HG03354 (cell line): Measurements from ENCODE around the gene RNF123.

Experiments
- ATAC-seq: cut with Tn5 transposase; IDR thresholded peaks from one replicate; pipeline ENCODE4 v1.9.1; 2021; ENCODE audit warnings: mild to moderate bottlenecking; ENCODE audit not compliant: unreplicated experiment, poor library complexity, severe bottlenecking

RNF123 gene

DNA sequence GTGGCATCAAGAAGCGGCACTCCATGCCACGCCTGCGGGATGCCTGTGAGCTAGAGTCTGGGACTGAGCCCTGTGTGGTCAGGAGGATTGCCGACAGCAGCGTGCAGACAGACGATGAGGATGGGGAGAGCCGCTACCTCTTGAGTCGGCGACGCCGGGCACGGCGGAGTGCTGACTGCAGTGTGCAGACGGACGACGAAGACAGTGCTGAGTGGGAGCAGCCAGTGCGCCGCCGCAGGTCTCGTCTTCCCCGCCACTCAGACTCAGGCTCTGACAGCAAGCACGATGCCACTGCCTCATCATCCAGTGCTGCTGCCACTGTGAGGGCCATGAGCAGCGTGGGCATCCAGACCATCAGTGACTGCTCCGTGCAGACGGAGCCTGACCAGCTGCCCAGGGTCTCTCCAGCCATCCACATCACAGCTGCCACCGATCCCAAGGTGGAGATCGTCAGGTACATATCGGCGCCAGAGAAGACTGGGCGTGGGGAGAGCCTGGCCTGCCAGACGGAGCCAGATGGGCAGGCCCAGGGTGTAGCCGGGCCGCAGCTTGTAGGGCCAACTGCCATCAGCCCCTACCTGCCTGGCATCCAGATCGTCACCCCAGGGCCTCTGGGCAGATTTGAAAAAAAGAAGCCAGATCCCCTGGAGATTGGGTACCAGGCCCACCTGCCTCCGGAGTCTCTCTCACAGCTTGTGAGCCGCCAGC, 32.0 kb upstream of the RNF123 start:
- no peak for ATAC-seq

DNA sequence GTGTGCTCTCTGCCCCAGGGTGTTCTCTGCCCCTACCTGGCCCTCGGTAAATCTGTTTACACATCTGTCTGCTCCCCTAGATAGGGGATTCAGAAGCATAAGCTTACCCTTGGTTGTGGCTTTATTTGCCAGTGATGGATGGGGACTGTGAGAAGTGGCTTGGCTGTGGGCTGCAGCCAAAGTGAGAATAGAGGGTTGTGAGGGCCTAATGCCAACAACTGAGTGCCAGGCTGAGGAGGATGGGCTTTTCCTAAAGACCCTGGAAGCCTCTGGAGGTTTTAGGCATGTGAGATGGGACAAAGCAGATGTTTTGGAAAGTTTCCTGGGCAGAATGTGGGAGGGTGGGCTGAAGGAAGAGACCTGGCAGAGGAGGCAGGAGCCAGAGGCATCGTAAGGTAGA, 30.6 kb upstream of the RNF123 start:
- no peak for ATAC-seq

DNA sequence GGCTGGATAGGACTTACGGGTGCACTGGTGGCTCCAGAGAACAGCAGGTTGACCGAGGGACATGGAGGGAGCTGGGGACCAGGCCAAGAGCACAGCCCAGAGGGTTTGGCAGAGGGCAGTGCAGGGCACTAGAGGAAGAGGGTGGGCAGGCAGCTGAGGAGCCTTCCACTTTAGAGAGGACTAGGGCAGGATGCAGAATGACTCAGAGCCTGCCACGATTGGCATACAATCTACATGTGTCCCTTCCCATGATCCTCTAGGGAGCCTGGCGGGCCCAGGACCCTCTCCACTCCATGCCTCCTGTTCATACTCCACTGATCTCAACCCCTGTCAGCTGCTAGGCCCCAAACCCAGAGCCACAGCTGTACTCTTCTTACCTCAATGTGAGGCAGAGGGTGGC, 29.6 kb upstream of the RNF123 start:
- no peak for ATAC-seq

DNA sequence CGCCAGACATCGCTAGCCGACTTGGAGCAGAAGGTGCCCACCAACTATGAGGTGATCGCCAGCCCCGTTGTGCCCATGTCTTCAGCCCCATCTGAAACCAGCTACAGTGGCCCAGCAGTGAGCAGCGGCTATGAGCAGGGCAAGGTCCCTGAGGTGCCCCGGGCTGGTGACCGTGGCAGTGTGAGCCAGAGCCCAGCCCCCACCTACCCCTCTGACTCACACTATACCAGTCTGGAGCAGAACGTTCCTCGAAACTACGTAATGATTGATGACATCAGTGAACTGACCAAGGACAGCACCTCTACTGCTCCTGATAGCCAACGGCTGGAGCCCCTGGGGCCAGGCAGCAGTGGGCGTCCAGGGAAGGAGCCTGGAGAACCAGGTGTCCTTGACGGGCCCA, 28.1 kb upstream of the RNF123 start:
- ATAC-seq: no peak

DNA sequence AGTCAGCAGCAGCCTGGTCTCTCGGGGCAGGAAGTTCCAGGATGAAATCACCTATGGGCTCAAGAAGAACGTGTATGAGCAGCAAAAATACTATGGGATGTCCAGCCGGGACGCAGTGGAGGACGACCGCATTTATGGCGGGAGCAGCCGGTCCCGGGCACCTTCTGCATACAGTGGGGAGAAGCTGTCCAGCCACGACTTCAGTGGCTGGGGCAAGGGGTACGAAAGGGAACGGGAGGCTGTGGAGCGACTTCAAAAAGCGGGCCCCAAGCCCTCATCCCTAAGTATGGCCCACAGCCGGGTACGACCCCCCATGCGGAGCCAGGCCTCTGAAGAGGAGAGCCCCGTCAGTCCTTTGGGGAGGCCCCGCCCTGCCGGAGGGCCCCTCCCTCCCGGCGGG, 27.3 kb upstream of the RNF123 start:
- ATAC-seq: no peak

- ATAC-seq: no peak
These were observed 26.5 kb upstream of the RNF123 start for GRCh38 chr3:49662720-49663413.

DNA sequence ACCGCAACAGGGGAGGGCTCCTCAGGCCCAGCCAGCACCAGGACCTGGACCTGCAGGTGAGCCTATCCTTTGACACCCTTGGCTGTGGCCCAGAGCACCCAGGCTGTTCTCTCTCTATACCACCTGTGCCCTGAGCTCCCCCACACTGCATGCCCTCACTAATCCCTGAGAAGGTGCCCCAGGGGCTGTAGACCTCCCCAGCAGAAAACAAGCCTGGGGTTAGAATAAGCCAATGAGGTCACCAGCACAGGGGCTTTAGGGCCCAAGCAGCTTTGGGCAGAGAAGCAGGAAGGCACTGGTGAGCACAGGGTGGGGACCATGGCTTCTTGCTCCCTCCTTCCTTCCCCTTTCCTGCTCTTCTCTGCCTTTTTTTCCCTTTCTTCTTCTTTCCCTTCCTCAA, 25.5 kb upstream of the RNF123 start:
- no peak for ATAC-seq

DNA sequence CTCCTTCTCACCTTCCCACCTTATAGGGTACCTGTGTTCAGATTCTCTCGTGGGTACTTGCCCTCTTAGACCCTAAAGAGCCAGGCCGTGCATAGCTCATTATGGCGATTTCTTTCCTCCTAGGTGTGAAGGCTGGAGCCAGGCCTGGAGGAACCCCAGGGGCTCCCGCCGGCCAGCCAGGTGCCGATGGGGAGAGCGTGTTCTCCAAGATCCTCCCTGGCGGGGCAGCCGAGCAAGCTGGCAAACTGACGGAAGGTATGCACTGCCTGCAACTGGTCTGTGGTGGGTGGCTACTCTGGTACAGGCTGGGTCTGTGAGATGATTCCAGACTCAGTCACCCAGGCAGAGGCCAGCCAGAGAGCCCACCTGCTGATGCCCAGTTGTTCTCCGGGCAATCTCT, 25.1 kb upstream of the RNF123 start:
- ATAC-seq: no peak

DNA sequence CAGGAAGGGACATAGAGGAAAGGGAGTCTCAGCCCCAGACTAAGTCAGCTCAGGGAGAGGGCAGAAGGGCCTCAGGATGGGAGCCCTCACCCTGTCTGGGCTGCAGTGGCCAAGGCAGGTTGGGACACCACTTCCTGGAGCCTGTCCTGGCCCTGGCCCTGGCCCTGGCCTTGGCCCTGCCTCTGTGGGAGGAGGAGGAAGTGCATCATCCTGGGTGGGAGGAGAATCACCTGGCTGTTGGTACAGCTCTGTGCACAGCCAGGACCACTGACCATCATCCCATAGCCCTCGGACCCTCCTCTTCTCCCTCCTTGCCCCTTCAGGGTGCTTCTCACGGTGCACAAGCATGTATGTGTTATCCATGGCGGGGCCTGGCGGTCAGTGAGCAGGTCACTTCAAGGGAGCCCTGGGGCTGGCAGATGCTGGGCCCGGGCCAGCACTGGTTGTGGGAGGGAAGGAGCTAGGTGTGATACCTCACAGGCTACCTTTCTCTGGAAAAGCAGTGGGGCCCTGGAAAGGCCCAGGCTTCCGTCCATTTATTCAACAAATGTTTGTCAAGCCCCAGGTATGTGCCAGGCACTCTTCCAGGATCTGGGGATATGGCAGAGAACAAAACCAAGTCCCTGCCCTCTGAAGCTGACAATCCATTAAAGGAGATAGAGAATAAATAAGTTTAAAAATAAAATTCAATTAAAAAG, 23.4 kb upstream of the RNF123 start:
- ATAC-seq: no peak

GRCh38 chr3:49666592-49666991, 22.8 kb upstream of the RNF123 start:
- ATAC-seq: no peak

DNA sequence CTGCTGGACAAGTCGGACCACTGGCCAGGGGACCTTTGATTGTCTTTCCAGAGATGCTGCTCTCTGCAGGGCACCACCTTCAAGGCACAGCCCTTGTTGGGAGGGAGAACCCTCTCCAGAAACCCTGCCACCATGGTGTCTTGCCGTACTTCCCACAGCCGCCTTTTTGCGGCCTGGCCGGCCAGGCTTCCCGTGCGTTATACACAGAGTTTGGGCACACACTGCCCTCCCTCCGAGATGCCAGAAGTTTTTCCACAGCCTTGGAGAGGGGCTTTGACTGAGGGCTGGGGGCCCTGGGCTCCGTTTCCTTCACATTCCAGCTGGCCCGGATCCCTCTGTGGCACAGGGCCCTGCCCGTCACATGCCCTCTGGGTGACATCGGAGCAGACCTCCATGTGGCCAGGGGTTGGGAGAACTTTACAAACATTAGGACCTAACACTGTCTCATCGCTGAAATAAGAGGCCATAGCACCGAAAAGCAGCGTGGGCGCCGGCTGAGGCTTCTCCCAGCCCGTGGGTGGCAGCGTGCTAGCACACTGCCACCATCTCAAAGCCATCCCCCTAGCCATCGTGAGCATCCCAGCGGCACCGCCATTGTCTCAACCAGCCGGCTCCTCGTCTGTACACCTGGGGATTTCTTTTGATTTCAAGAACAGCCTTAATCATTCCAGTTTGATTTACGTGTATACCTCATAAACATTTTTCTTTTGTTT, 21.5 kb upstream of the RNF123 start:
- no peak for ATAC-seq

GRCh38 chr3:49668414-49668797, 21.0 kb upstream of the RNF123 start:
- no peak for ATAC-seq

- ATAC-seq: no peak
These were observed 20.5 kb upstream of the RNF123 start for GRCh38 chr3:49668861-49669260.

- ATAC-seq: no peak
These were observed 20.0 kb upstream of the RNF123 start for GRCh38 chr3:49669352-49669751.

DNA sequence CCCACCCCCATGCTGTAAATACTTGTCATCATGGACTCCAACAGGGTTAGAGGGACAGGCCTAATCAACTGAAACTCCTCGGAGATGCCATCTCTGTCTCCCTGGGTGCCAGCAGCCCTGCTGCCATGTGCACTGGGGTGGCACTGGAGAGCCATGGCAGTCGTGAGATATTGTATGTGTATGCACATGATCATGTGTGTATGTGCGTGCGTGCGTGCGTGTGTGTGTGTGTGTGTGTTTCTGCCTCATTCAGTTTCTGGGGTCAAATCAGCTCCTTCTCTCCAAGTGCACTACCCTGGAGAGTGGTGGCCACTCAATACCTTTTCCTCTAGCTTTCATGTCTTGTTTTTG, 18.4 kb upstream of the RNF123 start:
- no peak for ATAC-seq

- ATAC-seq: no peak
These were observed 17.8 kb upstream of the RNF123 start for GRCh38 chr3:49671291-49672288.

GRCh38 chr3:49673121-49673714, 16.1 kb upstream of the RNF123 start:
- ATAC-seq: no peak

DNA sequence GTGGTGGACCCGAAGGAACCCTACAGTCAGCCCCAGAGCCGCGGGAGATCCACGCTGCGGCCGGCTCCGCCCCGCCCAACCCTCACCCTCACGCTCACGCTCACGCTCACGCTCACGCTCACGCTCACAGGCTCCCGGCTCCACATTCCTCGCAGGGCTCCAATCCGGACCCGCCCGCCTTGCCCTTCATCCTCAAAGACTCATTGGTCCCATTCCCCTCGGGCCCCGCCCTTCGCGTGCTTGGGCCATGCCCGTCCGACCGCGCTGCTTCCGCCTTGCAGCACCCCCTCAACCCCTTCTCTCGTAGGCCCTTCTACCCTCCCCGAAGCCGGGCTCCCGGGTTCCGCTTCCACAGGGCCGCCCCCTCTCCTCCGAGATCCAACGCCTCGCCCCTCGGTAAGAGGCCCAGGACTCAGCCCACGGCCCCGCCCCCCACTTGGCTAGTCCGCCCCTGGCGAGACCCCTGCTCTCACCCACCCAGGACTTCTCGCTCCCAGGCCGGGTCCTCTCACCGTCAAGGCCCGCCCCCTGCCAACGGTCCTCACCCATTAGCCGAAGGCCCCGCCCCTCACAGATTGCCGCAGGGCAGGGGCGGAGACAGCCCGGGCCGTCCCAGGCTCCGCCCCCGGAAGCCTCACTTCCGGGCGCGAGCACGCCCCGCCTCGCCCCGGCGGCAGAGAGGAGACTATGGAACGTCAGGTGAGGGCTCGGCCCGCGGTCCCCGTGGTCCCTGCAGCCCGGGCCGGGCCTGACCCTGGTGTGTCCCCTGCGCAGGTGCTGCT, 15.5 kb upstream of the RNF123 start, which contains the start of gene APEH:
Gene APEH, plus strand, starts transcription at position 637 of the 782 bp plus-strand sequence. Its CDS starts 51 bp downstream, at position 688.
- ATAC-seq: peak; percentile 87
